Measurements from ENCODE around the gene APRT. TPM values are rescaled to one million over a fixed set of nuclear protein-coding genes. Genes with fewer than 3 reads are reported as not detected.

Gene APRT
- total and polyA plus RNA-seq, 9 of the 15 experiments (the other 6 are each of a cell fraction or from before 2014, with no cell fraction given), result 41.7 to 409 (median 146) TPM

- ATAC-seq (no peak), DNase-seq (ENCODE audit: extremely low read depth in 1 of 4, low spot score in 3 of 4) (no peak), FAIRE-seq (no peak)
- TF ChIP-seq ZKSCAN1 (IDR thresholded peaks at IDR 0.05; ENCODE audit: low read depth, low read length), result no peak
- no peak for TF ChIP-seq RCOR1 (IDR thresholded peaks at IDR 0.05; ENCODE audit: borderline replicate concordance in 1 of 2, low read depth in 2 of 2, low read length in 2 of 2)
- no peak for TF ChIP-seq POLR2AphosphoS2 (IDR thresholded peaks at IDR 0.05; ENCODE audit: low read length)
- TF ChIP-seq PKNOX1 (IDR thresholded peaks at IDR 0.05), result no peak
- TF ChIP-seq TAL1 (IDR thresholded peaks at IDR 0.05), result no peak
- TF ChIP-seq, protein P1, sequence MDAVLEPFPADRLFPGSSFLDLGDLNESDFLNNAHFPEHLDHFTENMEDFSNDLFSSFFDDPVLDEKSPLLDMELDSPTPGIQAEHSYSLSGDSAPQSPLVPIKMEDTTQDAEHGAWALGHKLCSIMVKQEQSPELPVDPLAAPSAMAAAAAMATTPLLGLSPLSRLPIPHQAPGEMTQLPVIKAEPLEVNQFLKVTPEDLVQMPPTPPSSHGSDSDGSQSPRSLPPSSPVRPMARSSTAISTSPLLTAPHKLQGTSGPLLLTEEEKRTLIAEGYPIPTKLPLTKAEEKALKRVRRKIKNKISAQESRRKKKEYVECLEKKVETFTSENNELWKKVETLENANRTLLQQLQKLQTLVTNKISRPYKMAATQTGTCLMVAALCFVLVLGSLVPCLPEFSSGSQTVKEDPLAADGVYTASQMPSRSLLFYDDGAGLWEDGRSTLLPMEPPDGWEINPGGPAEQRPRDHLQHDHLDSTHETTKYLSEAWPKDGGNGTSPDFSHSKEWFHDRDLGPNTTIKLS (IDR thresholded peaks at IDR 0.05; ENCODE audit: borderline replicate concordance, low read depth), result no peak
- no peak for TF ChIP-seq ZBTB26 (CRISPR knock-in tag; IDR thresholded peaks at IDR 0.05)
- TF ChIP-seq LCOR (CRISPR knock-in tag; IDR thresholded peaks at IDR 0.05), result no peak
- TF ChIP-seq E2F1 (CRISPR knock-in tag; IDR thresholded peaks at IDR 0.05), result no peak
- no TSS peak for BruUV-seq (replicated peaks)
- ChIA-PET CTCF (ENCODE audit: low intra/inter-chr PET ratio) (no interaction called here), POLR2A (interaction anchor here (0.8 kb wide), 1 partner anchor 342 kb away, joined by 3 read pairs; no protein-coding TSS in a partner anchor)
- Histone ChIP-seq H4K20me1 (replicated peaks; ENCODE audit: control insufficient read depth, insufficient read depth, low read length) (no peaks in the 10 kb centered on the region), H3K9ac (ENCODE audit: insufficient read depth in 1 of 2, low read depth in 2 of 2, low read length in 2 of 2) (peak overlapping the region in 1 of 2 experiments; percentile 72; a peak in 2 of 4 replicates), H3K4me3 (no peak overlapping the region), H3K27ac (ENCODE audit: extremely low read depth, low read depth, low read length) (no peak overlapping the region), H3K27me3 (ENCODE audit: control insufficient read depth in 2 of 2, insufficient read depth in 2 of 2, low read length in 2 of 2) (no peaks in the 10 kb centered on the region), H2AFZ (ENCODE audit: low read depth, low read length) (no peak overlapping the region), H3K9me1 (ENCODE audit: control insufficient read depth, insufficient read depth, low read length) (no peaks in the 10 kb centered on the region), H3K9me3 (replicated peaks; ENCODE audit: control insufficient read depth, insufficient read depth, low read depth, low read length) (no peaks in the 10 kb centered on the region), H3K4me2 (ENCODE audit: insufficient read depth, low read length) (no peak overlapping the region), H3K36me3 (ENCODE audit: control insufficient read depth, insufficient read depth, low read length) (no peaks in the 10 kb centered on the region), H3K4me1 (replicated peaks in 1 of 2; ENCODE audit: control insufficient read depth in 2 of 2, insufficient read depth in 2 of 2, low read length in 2 of 2) (peaks cover 7 to 66% of the 10 kb centered on the region in 2 experiments), H3K79me2 (ENCODE audit: control insufficient read depth, insufficient read depth, low read length) (no peaks in the 10 kb centered on the region)
- intact Hi-C loops (cut with micrococcal nuclease), result loop anchor here (10.0 kb wide), 1 partner anchor 188 kb away; no protein-coding TSS in a partner anchor
- in situ Hi-C loops (cut with MboI), result loop anchor here (10.0 kb wide), 1 partner anchor 398 kb away; the partner anchor contains the start of gene ZNF778
- WGBS (ENCODE audit: insufficient coverage, low coverage, missing lambda C conversion rate), result 60% methylated on average over 41 of the region's 41 CpGs
Observed at GRCh38 chr16:88816736-88817535, 5.2 kb upstream of the APRT start.
